NCI-H2171 (cell line): ENCODE results near the gene ADK.
"Not testable (repeated sequence)": the region's sequence is repeated elsewhere in the genome, so short reads cannot be mapped to it uniquely, and the experiment has no call there.

Experiments
- DNase-seq: peaks from one replicate; lab custom pipeline; 2025; lab: John Stamatoyannopoulos, UW

The ADK gene

GRCh38 chr10:74488907-74489306 is 337.9 kb downstream of the ADK start:
- DNase-seq: no peak

GRCh38 chr10:74490551-74490950 is 339.5 kb downstream of the ADK start:
- no peak for DNase-seq

GRCh38 chr10:74491014-74491413 is 340.0 kb downstream of the ADK start:
- no peak for DNase-seq

GRCh38 chr10:74496276-74496675 is 345.3 kb downstream of the ADK start:
- DNase-seq: not testable (repeated sequence)

- DNase-seq: not testable (repeated sequence)
These were observed 347.6 kb downstream of the ADK start for GRCh38 chr10:74498664-74499063.

GRCh38 chr10:74500026-74500704 is 349.1 kb downstream of the ADK start:
- DNase-seq: no peak

GRCh38 chr10:74500816-74501215 is 349.8 kb downstream of the ADK start:
- no peak for DNase-seq

GRCh38 chr10:74502963-74503608 is 352.1 kb downstream of the ADK start:
- no peak for DNase-seq

- no peak for DNase-seq
These were observed 356.9 kb downstream of the ADK start for GRCh38 chr10:74507951-74508350.

GRCh38 chr10:74510594-74510993 is 359.6 kb downstream of the ADK start:
- no peak for DNase-seq

- DNase-seq: no peak
These were observed 360.0 kb downstream of the ADK start for GRCh38 chr10:74511051-74511450.

- no peak for DNase-seq
These were observed 363.3 kb downstream of the ADK start for GRCh38 chr10:74514322-74514721.

- no peak for DNase-seq
These were observed 367.0 kb downstream of the ADK start for GRCh38 chr10:74518061-74518460.

- no peak for DNase-seq
These were observed 370.5 kb downstream of the ADK start for GRCh38 chr10:74521526-74521925.

- no peak for DNase-seq
These were observed 372.2 kb downstream of the ADK start for GRCh38 chr10:74523199-74523598.

- DNase-seq: no peak
These were observed 374.9 kb downstream of the ADK start for GRCh38 chr10:74525885-74526284.

GRCh38 chr10:74527611-74528010 is 376.6 kb downstream of the ADK start:
- DNase-seq: not testable (repeated sequence)

GRCh38 chr10:74529205-74529604 is 378.2 kb downstream of the ADK start:
- no peak for DNase-seq

- no peak for DNase-seq
These were observed 380.0 kb downstream of the ADK start for GRCh38 chr10:74530981-74531380.

GRCh38 chr10:74539317-74539716 is 388.3 kb downstream of the ADK start:
- no peak for DNase-seq

- no peak for DNase-seq
These were observed 390.4 kb downstream of the ADK start for GRCh38 chr10:74541375-74541774.

- DNase-seq: no peak
These were observed 391.1 kb downstream of the ADK start for GRCh38 chr10:74542077-74542476.

GRCh38 chr10:74543276-74543675 is 392.3 kb downstream of the ADK start:
- no peak for DNase-seq

- no peak for DNase-seq
These were observed 393.1 kb downstream of the ADK start for GRCh38 chr10:74544106-74544505.
